GM08714 (cell line): ENCODE results near the gene WNT5B.
"Not testable (repeated sequence)": the region's sequence is repeated elsewhere in the genome, so short reads cannot be mapped to it uniquely, and the experiment has no call there.

Source experiments
- H3K4me3 ChIP-seq: fragments of 200-500 bp; sonication (Bioruptor generic); 2 replicates; pipeline ENCODE4 v1.5.1; 2014; ENCODE audit warnings: mild to moderate bottlenecking, low read length, inconsistent platforms
- ZNF274 ChIP-seq: IDR thresholded peaks from 2 replicates; pipeline ENCODE4 v1.6.1; 2012; ENCODE audit warnings: mild to moderate bottlenecking, low read depth, low read length

WNT5B gene

DNA sequence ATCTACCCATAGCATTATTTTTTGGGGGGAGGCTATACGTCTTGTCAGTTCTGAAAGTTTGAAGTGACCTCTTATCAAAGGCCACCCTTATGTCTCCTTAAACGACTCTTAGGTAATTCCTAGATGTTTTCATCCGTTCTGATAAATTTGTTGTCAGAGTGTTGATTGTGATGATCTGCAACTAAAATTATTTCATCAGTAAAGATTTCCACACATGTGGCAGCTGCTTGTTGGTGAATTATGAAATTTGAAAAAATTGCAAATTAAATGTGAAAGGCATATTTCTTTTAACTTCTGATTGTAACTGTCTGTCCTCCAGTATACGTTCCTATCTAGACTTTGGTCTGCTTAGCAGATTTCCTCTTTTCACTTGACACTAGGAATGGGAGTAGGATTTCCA, 63.2 kb downstream of the WNT5B start:
- peak overlapping the region; percentile 77; the same call in 1 of the 2 replicates for H3K4me3 ChIP-seq
- TF ChIP-seq ZNF274 = no peak

DNA sequence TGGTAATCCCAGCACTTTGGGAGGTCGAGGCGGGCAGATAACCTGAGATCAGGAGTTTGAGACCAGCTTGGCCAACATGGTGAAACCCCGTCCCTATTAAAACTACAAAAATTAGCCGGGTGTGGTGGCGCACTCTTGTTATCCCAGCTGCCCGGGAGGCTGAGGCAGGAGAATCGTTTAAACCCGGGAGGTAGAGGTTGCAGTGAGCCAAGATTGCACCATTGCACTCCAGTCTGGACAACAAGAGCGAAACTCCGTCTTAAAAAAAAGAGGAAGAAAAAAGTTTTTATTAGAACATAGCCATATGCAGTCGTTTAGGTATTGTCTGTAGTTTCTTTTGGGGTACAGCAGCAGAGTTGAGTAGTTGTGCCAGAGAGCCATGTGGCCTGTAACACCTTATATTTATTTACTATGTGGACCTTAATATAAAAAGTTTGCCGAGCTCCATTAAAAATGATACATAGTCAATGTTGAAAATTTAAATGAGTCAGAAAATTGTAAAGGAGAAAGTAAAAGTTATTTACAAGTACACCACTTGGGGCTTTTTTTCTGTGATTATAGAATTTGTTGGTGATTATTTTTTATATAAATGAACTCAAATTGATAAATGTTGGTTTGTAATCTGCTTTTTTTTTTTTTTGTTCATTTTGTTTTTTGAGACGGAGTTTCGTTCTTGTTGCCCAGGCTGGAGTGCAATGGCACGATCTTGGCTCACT, 64.0 kb downstream of the WNT5B start:
- H3K4me3 ChIP-seq = peak overlapping the region; percentile 77
- no peak for TF ChIP-seq ZNF274

DNA sequence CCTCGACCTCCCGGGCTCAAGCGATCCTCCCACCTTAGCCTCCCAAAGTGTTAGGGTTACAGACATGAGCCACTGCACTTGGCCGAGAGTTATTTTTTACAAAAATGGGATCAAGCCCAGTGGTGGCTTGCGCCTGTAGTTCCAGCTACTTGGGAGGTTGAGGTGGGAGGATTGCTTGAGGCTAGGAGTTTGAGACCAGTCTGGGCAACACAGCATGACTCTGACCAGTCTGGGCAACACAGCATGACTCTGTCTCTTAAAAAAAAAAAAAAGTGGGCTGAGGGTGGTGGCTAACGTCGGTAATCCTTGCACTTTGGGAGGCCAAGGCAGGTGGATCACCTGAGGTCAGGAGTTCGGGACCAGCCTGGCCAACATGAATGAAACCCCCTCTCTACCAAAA, 66.1 kb downstream of the WNT5B start:
- not testable (repeated sequence) for H3K4me3 ChIP-seq

DNA sequence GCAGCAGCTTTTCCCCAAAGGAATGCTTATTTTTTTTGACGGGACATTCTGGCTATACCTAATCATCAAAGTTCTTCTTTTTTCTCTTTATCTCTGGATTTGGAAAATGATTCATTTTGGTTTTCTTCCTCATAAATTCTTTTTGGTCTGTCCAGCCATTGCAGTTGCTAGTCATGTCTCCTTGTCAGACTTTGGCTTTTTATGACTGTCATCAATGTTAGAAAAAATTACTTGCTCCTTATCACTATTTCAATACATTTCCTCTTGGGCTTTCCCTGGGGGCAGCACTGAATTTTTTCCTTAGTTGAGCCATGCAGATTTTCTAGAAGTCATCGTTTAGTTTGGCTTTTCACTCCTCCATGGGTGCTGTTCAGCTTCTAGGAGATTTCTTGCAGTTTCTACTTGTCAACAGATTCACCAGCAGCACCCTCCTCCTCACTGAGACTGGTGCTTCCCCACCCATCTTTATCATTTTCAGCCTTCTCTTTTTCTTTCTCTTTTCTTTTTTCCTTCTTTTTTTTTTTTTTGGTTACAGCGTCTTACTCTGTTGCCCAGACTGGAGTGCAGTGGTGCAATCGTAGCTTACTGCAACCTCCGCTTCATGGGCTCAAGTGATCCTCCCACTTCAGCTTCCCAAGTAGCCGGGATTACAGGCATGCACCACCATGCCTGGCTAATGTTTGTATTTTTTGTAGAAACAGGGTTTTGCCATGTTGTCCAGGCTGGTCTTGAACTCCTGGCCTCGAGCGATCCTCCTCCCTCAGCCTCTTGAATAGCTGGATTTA, 67.0 kb downstream of the WNT5B start:
- TF ChIP-seq ZNF274 = no peak
- H3K4me3 ChIP-seq = no peak overlapping the region

DNA sequence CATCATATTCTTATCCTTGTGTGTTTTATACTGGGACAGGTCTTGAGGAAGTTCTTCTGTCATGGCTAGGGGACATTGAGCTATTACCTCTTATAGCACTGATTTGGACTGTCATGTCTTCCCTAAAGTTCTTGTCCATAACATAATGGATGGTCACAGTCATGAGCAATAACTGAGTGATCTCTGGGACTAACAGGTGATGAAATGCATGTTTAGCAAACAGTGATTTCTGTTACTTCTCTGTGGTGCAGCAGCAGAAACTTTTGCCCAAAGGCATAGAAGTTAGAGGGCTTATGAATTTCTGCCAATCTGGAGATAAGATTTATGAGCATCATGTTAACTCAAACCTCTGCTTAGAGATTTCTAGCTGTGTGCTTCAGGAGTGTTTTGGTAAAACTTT, 67.8 kb downstream of the WNT5B start:
- H3K4me3 ChIP-seq = no peak overlapping the region
- TF ChIP-seq ZNF274 = no peak
